ENCODE data around the gene CAPN8.

DNA sequence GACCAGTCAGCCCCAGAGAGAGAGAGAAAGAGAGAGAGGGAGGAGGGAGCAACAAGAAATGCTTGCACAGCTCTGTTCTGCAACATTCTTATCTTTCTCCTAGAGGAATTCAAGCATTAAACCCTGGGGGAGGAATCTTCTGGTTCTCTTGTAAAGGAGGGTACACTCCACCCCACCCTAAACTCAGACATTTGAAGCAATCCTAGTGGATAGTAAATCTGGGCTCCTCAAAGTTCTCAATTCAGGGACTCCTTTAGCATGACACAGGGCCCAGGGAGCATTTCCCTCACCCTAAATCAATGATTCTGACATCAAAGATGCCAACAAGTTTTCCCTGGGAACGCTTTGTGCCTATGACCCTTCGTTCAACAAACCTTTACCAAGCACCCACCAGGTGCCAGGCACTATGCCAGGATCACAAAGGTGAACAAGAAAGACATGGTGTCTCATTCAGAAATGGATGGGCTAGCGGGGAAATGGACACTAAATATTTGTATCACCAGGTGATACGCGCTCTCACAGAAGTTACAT lies 35.0 kb upstream of the CAPN8 start:
- TF ChIP-seq, protein P1, sequence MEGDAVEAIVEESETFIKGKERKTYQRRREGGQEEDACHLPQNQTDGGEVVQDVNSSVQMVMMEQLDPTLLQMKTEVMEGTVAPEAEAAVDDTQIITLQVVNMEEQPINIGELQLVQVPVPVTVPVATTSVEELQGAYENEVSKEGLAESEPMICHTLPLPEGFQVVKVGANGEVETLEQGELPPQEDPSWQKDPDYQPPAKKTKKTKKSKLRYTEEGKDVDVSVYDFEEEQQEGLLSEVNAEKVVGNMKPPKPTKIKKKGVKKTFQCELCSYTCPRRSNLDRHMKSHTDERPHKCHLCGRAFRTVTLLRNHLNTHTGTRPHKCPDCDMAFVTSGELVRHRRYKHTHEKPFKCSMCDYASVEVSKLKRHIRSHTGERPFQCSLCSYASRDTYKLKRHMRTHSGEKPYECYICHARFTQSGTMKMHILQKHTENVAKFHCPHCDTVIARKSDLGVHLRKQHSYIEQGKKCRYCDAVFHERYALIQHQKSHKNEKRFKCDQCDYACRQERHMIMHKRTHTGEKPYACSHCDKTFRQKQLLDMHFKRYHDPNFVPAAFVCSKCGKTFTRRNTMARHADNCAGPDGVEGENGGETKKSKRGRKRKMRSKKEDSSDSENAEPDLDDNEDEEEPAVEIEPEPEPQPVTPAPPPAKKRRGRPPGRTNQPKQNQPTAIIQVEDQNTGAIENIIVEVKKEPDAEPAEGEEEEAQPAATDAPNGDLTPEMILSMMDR (IDR thresholded peaks at IDR 0.05 in 8 of 11, conservative IDR thresholded peaks at IDR 0.05 in 3 of 11), result no peak
- no peak for TF ChIP-seq POLR2A (IDR thresholded peaks at IDR 0.05)

Data from spleen (tissue), 7 donors.